Nephron progenitor cell (in vitro differentiated cells): ENCODE results near the gene HES1.

Experiments used
- DNase-seq: peaks from one replicate; pipeline ENCODE4 v3.0.0; 2021
- H3K27ac Mint-ChIP-seq: 2 replicates; pipeline ENCODE4 v1.8.0; 2021; ENCODE audit warnings: mild to moderate bottlenecking, moderate library complexity, mixed read lengths
- H3K27me3 Mint-ChIP-seq: 2 replicates; pipeline ENCODE4 v1.8.0; 2021; ENCODE audit warnings: mild to moderate bottlenecking, low read depth, mixed read lengths; ENCODE audit not compliant: poor library complexity
- H3K36me3 Mint-ChIP-seq: 2 replicates; pipeline ENCODE4 v1.8.0; 2021; ENCODE audit warnings: low read depth, mixed read lengths
- H3K4me1 Mint-ChIP-seq: 2 replicates; pipeline ENCODE4 v1.8.0; 2021; ENCODE audit warnings: mixed read lengths
- H3K4me3 Mint-ChIP-seq: 2 replicates; pipeline ENCODE4 v1.8.0; 2021; ENCODE audit warnings: mild to moderate bottlenecking, moderate library complexity, mixed read lengths
- H3K9me3 Mint-ChIP-seq: 2 replicates; pipeline ENCODE4 v1.8.0; 2021; ENCODE audit warnings: mild to moderate bottlenecking, moderate library complexity, mixed read lengths
- CTCF ChIP-seq: fragments of 200-600 bp; sonication (generic); IDR thresholded peaks from 2 replicates; pipeline ENCODE4 v1.5.0; 2021; ENCODE audit warnings: antibody characterized with exemption

The HES1 gene

GRCh38 chr3:194095902-194096301 lies 40.0 kb upstream of the HES1 start:
- Mint-ChIP-seq H3K36me3 (no peaks in the 10 kb centered on the region), H3K4me1 (peaks cover 84% of the 10 kb centered on the region), H3K27me3 (peaks cover 39% of the 10 kb centered on the region), H3K27ac (no peak overlapping the region), H3K9me3 (no peaks in the 10 kb centered on the region), H3K4me3 (no peak overlapping the region)
- TF ChIP-seq CTCF: no peak
- DNase-seq: no peak

GRCh38 chr3:194097141-194097882 lies 38.6 kb upstream of the HES1 start:
- H3K36me3 Mint-ChIP-seq: no peaks in the 10 kb centered on the region
- peaks cover 79% of the 10 kb centered on the region for H3K4me1 Mint-ChIP-seq
- no peaks in the 10 kb centered on the region for H3K9me3 Mint-ChIP-seq
- H3K27ac Mint-ChIP-seq: peak overlapping the region; percentile 39
- peaks cover 51% of the 10 kb centered on the region for H3K27me3 Mint-ChIP-seq
- peak overlapping the region; percentile 50 for H3K4me3 Mint-ChIP-seq
- TF ChIP-seq CTCF: no peak
- DNase-seq: no peak

- H3K4me1 Mint-ChIP-seq: peaks cover 77% of the 10 kb centered on the region
- no peak for TF ChIP-seq CTCF
- peak overlapping the region; percentile 2 for H3K4me3 Mint-ChIP-seq
- no peaks in the 10 kb centered on the region for H3K36me3 Mint-ChIP-seq
- H3K9me3 Mint-ChIP-seq: no peaks in the 10 kb centered on the region
- no peak for DNase-seq
- peak overlapping the region; percentile 29 for H3K27ac Mint-ChIP-seq
- H3K27me3 Mint-ChIP-seq: peaks cover 56% of the 10 kb centered on the region
Observed at GRCh38 chr3:194098081-194098842, 37.7 kb upstream of the HES1 start.

GRCh38 chr3:194098843-194099183 lies 37.1 kb upstream of the HES1 start:
- TF ChIP-seq CTCF: no peak
- Mint-ChIP-seq H3K36me3 (no peaks in the 10 kb centered on the region), H3K4me1 (peaks cover 77% of the 10 kb centered on the region), H3K27ac (no peak overlapping the region), H3K27me3 (peaks cover 55% of the 10 kb centered on the region), H3K9me3 (no peaks in the 10 kb centered on the region), H3K4me3 (peak overlapping the region; percentile 22)
- DNase-seq: no peak

GRCh38 chr3:194099215-194099614 lies 36.7 kb upstream of the HES1 start:
- no peak for DNase-seq
- Mint-ChIP-seq H3K36me3 (no peaks in the 10 kb centered on the region), H3K9me3 (no peaks in the 10 kb centered on the region), H3K4me3 (peak overlapping the region; percentile 22), H3K27me3 (peaks cover 55% of the 10 kb centered on the region), H3K4me1 (peaks cover 78% of the 10 kb centered on the region), H3K27ac (no peak overlapping the region)
- TF ChIP-seq CTCF: no peak
